Limb (tissue), 2 donors: Measurements from ENCODE around the gene SYNE2.

Experiments used
- DNase-seq, 2 donors: peaks; one replicate each; pipeline ENCODE4 v3.0.0-alpha.2; 2016; ENCODE audit errors: extremely low spot score in 2 of 2

SYNE2 gene

DNA sequence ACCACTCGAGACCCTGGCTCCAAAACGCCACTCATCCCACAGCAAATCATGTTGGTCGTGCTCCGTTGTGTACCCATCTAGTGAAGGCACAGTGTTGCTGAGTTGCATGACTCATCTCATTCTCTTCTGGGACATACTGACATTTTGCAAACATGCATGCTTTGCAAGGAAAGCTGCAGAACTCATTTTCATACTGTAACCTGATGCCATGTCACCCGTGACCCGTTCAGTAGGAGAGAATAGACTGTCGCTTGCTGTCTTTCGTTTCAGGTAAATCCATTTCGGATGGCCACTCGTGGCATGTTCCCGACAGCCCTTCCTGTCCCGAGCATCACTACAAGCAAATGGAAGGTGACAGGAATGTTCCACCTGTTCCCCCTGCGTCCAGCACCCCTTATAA lies 363.2 kb downstream of the SYNE2 start:
- DNase-seq = no peak

DNA sequence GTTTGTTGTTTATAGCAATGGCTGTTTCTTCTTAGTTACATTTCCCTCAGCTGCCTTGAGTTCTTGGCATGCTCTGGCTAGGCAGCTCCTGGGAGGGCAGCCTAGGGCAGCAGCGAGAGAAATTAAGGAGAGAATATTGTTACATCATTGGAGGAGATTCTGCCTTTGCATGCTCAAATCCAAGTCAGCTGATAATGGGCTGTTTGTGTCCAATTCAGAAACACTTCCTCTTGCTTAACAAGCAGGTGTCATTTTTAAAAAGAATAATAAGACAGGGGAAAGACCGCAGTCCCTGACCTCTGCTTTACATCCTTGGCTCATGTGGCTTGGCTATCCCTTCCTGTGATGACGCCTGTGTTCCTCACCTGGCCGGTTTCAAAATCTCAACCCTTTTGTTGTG lies 364.5 kb downstream of the SYNE2 start:
- DNase-seq = no peak

DNA sequence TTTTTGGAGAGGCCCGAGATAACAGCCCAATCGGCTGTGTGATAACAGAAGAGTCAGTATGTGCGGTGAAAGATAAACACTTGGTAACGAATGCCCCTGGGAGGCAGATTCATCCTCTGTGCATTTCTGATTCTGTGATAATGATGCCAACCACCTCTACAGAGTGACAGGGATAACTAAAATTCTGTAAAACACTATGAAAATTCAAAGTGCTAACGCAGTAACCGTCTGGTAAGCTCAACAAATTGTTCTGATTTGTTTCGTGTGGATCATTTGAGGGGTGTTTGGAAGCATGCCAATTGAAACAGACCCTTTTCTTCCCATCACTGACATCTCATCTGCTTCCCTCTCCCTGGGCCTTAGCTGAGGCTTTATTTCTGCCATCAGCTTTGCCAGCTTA lies 365.0 kb downstream of the SYNE2 start:
- DNase-seq = no peak

DNA sequence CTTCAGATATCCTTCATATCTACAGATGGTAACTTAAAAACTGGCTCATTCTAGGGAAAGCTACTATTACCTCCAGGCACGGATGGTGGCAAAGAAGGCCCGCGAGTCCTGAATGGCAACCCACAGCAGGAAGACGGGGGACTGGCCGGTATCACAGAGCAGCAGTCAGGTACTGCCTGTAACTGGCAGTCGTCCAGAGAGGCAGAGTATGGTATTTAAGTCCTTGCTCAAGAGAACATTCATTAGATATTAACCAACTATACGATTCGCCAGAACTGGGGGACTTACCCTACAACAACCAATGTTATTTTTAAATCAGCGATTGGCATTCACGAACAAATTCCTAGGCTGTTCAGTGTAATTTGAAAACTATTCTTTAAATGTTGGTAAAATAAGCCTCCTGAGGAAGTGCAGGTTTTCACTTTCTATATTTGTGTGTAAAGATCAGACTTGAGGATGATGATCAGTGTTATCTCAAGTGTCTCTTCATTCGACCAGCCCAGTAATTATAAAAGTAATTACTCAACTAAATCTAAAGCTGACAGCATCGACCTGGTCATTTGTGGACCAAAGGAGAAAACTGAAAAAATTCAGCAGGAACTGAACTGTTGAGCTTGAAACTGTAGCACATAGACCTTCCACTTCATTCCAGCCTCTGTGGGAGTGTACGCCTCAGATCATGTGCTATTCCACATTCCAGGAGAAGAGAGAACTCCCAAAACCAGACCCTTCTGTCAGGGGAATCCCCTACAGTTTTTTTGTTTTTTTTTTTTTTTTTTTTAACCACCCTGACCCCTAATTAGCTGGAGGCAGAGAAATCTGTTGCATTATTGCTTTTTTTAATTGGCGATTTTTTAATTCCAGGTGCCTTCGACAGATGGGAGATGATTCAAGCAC lies 365.8 kb downstream of the SYNE2 start:
- no peak for DNase-seq

DNA sequence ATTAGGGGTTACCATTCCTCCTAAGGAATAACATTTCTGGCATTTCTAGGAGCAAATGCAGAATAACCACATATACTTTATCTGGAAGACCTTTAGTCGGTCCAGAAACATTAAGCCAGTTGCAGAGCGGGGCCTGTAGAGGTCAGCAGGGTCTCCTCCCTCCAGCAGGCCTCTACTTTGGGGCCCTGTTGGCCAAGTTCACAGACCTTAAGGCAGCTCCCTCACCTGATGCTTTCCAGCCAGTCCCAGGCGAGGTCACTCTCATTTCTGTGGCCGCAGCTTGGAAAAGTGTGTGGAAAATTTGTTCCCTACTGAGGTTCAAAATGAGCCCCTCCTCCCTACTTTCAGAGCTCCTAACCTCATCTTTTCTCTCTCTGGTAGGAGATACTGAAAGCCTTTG lies 367.3 kb downstream of the SYNE2 start:
- no peak for DNase-seq

DNA sequence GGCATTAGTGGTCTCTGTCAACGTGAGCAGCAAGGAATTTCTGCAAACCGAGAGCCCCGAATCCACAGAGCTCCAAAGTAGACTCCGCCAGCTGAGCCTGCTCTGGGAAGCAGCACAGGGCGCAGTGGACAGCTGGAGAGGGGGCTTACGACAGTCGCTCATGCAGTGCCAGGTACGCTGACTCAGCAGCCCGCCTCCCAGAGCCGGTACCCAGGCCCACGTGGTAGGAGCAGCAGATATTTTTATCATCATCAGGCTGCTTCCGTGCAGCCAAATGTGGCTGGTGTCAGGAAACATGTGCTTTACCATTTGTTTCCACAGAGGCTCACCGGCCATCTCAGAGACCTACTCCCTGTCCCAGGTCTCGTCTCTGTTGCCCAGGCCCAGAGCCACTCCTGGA lies 367.7 kb downstream of the SYNE2 start:
- peak in 1 of 2 donors; percentile 20 for DNase-seq

DNA sequence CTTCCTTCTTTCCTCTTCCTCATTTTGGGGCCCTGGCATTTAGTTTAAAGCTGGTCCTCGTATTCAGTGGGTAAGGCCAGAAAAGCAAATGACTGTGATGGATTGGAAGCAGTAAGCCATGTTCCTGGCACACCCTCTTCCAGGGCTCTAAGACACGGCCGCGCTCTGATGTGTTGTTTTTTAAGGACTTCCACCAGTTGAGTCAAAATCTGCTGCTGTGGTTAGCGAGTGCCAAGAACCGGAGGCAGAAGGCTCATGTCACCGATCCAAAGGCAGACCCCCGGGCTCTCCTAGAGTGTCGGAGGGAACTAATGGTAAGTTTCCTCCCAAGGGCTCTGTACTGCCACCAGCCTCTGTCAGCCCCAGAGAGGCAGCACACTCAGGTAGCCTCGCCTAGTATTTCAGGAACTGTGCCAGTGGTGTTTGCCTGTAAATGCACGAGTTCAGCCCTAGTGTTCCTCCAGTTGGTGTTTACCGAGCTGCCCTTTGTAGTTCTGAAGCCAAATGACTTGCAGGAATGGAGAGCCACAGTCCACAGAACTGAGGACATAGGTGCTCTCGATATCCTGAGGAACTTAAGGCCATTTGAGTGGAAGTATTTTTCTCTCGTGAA lies 368.7 kb downstream of the SYNE2 start:
- DNase-seq = no peak

DNA sequence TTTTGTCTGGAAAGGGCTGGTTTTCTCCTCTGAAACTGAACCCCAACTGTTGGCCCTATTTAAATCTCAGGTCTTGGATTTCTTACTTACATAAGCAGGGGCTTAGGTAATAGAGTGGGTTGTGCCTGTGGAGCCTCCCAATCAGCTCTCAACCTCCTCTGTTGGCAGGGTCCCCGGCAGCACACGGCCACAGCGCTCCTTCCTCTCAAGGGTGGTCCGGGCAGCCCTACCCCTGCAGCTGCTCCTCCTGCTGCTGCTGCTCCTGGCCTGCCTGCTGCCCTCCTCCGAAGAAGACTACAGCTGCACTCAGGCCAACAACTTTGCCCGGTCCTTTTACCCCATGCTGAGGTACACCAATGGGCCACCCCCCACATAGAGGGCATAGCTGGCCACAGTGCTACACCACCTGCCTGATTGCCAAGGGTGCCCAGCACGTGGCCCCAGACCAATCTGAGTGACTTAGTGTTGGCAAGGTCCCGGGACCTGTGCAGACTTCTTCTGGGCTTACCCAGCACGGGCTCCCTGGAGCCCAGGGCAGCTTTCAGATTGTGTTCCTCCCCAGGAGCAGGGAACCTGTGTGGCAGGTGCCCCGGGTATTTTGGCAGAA lies 372.4 kb downstream of the SYNE2 start:
- DNase-seq = no peak

DNA sequence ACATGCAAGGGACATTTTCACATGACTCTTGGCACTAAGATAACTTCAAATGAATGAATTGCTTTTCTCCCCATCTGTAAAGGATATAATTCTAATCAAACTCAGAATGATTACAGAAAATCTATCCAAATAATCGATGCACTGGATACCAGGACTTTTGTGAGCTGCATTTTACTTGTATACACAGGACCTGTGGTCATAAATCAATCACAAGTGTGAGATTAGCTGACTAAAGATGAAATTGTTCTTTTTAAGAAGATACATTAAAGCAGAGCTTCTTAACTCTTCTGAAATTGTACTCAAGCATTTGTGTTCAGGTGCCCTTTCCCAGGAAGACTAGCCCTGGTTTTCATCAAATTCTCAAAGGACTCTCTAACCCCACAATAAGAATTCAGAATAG lies 375.1 kb downstream of the SYNE2 start:
- no peak for DNase-seq

DNA sequence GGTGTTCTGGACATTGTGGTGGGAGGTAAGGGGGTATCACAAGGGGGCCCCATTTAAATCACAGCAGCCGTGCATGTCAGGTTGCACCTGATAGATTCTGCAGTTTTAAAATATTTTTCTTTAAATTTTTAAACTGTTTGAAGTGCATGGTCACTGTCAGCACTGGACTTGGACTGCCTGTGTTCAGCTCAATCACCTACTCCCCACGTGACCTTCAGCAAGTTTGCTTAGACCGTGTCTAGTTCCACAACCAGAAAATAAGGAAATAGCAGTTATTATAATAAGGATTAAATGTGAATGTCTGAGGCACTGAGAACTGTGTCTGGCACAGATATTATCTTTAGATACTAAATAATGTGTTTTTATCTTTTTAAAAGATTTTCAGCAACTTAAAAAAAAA lies 376.7 kb downstream of the SYNE2 start:
- DNase-seq = no peak

DNA sequence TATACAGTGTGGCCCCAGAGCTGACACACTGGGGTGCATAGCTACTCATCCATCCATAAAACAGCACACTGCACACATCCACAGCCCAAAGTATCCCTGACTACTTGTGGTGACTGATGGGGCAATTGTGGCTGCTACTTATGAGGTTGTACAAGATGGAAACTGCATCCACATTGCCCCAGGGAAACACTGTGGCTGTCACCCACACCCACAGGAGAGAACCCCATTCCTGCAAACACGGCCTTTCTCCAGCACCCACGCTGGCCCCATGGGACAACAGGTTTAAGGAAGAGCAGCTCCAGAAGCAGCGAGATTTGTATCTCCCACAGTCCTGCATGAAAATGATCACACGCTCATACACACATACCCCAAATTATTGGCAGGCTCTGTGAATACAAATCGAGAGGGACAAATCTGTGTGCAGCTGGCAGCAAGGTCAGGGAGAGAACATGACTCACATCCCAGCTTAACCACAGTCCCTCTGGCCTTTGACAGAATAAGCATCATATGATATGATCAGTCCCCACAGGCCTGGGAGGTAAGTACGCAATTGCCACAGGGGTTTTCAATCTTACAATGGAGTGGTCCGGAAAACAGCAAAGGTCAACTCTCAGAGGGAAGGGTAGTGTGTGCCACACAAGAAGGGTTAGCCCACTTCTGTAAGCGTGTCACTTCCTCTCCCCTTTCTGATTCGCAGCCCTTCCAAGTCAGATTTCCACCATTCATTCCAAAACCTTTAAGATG lies 379.5 kb downstream of the SYNE2 start:
- DNase-seq = no peak

DNA sequence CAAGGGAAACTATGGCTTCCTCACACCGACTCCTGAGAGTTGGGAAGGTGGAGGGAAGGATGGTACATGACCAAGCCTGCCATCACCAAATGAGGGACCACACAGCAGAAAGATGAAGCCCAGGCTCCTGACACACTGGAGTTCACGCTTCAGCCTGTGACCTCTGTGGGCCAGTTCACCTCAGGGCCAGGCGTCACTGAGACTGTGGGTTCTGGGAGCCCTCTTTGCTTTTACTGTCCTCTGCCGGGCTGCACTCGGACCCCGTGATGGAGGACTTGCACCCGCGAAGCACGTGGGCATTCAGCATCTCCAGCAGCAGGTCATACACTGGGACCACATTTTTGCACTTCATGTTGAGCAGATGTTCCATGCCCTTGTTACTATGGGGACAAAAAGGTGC lies 380.1 kb downstream of the SYNE2 start:
- no peak for DNase-seq

DNA sequence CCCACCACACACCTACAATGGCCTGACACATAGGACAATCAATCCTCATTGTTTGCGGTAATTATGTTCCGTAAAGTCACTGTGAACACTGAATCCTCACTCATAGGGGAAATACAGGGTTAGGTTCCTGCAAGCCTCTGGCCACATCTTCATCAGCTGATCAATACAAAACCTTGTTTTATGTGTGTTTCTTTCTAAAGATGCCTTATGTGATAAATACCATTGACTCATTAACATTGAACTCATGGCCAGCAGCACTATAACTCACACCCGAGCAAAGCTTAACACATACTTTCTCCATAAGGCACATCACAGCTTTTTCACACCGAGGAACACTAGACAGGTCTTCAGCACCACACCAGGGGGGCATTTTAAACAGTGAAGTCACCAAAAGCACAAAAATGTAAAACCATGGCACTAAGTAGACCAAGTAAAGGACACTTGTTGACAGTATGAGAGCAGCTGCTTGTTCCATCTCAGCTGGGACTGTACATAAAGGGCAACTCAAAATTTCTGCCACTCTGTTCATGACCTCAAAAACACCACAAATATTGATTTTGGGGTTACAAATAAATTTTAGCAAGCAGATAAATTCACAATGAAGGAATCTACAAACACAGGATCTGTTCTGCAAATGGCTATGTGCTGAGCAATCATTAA lies 380.9 kb downstream of the SYNE2 start:
- DNase-seq = no peak

DNA sequence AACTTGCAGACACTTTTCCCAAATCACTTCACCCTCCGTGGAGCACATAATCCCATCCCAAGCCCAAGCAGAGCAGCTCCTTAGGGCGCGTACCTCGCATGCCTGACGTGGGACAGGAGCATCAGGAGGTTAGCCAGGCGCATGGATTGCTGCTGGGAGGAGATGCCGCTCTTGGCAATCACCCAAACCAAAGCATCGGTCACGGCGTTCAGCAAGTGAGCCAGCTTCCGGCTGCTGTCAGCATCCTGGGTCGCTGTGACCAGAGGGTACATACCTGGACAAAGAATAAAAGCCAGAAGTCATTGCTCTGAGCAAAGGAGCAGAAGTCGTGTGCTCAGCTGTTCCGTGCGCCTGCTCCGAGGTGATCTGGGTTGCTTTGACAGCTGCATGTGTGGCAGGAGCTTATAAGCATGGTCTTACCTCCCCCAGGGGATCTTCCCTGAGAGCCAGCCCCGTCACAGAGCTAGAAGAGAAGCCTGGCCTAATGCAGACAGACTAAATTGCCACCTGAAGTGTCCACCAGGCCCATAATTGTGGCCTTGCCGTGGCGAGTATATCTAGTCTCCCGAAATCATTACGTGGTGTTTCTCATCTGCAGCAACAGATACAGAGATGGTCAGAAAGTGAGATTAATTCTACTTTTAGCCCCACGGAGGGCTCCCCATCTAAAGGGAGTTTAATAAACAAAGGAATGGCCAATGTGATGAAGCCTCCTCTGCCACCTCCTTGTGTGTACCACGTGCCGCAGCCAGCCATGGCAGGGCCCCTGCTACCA lies 382.3 kb downstream of the SYNE2 start:
- peak in 1 of 2 donors; percentile 39 for DNase-seq

DNA sequence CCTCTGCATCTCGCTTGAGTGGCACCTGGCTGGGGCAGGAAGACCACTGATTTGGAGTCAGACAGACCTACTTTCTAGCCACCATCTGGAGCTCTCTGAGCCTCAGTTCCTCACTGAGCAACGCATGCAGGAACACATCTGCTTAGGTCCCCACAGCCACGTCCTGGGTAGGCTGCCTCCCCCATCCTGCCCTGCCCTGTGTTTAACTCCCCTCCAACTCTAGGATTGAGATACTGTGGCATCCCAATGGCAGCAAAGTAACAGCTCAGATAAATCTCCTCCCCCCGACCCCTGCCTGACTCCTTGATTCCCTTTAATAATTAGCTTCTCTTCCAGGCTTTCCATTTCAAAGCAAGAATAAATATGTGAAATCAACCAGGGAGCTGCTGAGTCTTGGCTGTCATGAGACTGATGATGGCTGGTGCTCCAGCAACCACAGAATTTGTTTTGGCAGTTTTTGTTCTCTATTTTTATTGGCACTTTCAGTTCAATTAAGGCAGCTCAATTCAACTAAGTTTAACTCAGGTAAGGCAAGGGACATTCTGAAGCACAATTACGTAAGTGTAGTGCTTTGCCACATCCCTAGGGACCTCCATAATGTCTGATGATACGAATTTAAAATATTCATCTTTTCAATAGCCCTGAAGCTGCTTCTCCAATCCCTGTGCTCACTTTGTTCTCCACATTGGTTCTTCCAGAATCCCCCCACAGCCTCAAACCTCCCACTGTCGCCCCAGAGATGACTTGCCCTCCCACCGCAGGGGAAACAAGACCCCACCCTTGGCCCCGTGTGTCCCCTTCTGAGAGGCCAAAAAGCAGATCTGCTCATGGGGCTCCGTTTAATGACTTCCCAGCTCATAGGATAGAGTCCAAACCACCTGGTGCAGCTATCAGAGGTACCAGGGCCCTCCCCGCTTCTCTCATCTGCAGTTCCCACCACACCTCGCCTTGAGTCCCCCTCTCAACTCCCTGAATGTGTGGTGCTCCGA lies 383.1 kb downstream of the SYNE2 start:
- DNase-seq = no peak

DNA sequence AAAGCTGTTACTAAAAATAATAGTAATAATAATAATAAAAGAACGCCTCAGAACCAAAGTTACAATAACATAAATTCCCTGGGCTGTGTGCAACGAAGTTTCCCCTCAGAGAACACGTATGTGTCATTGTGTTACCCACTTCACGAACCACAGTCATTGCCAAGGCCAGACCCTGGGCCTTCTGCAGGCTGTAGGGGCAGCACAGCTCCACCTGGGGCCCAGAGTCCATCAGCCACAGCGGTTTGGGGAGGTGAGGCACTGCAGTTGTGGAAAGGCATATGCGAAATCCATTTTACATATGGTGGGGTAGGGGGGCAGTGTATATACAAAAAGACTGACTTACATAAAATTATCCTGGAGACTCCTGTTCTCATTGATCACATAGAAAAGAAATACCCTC lies 385.2 kb downstream of the SYNE2 start:
- DNase-seq = no peak

DNA sequence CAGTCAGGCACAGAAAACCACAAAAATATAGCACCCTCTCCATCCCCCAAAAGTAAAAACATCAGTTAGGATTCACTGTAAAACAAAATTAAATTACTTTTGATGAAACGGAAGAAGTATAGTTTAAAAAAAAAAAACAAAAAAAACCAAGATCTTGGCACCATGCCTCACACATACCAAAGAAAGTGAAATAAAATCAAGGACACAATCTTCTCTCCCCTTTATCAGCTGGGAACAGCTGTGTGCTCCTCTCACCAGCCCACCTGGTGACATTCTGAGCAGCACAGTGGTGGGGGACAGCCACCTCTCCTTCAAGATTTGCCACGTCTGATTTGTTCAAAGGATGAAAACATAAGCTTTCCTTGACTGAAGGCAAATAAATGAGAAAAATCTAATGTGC lies 385.8 kb downstream of the SYNE2 start:
- DNase-seq = no peak

DNA sequence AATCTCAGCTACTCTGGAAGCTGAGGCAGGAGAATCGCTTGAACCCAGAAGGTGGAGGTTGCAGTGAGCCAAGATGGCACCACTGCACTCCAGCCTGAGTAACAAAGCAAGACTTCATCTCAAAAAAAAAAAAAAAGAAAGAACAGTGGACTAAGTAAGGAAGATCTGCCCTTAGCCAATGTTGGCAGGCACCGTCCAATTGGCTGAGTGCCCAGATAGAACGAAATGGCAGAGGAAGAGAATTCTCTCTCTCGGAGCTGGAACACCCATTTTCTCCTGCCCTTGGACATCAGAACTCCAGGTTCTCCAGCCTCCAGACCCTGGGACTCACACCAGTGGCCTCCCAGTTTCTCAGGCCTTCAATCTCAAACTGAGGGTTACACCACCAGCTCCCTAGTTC lies 391.5 kb downstream of the SYNE2 start:
- DNase-seq = no peak

DNA sequence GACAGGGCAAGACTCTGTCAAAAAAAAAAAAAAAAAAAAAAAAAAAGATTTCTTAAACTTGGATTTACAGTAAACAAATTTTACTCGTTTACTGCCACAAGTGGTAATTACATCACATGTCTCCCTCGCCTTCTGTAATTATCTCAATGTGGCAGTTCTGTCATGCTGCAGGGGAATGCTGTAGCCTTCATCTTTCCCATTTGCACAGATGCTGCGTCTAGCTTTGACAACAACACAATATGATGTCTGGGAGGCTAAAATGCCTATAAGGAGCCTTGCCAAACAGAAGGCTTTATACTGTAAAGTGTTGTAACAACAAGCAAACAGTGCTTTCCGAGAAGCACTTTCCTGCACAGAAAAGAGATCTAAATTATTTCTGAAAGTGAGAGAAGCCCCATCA lies 392.7 kb downstream of the SYNE2 start:
- DNase-seq = no peak

DNA sequence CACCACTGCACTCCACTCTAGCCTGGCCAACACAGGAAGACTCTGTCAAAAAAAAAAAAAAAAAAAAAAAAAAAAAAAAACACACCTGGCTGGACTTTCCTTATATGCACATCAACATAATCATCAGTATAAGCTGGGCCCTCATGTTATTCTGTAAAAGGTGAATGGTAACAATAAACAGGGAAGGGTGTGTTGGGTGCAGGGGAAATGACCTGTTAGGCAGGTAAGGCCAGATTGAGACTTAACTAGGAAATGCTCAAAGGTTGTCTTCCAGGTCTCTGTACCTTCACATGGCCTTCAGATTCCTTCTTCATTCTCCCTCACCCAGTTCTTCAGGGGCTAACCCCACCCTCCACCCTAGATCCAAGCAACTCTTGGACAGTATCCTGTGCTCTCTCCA lies 393.9 kb downstream of the SYNE2 start:
- DNase-seq = no peak
